CD4-positive, alpha-beta T cell treated with Interleukin-4 for 4 hours (primary cell): Measurements from ENCODE around the gene MMP25.
"Not testable (repeated sequence)": the region's sequence is repeated elsewhere in the genome, so short reads cannot be mapped to it uniquely, and the experiment has no call there.

ENCODE experiments used
- DNase-seq: peaks from one replicate; pipeline ENCODE4 v3.0.0-alpha.2; 2020

Gene MMP25

DNA sequence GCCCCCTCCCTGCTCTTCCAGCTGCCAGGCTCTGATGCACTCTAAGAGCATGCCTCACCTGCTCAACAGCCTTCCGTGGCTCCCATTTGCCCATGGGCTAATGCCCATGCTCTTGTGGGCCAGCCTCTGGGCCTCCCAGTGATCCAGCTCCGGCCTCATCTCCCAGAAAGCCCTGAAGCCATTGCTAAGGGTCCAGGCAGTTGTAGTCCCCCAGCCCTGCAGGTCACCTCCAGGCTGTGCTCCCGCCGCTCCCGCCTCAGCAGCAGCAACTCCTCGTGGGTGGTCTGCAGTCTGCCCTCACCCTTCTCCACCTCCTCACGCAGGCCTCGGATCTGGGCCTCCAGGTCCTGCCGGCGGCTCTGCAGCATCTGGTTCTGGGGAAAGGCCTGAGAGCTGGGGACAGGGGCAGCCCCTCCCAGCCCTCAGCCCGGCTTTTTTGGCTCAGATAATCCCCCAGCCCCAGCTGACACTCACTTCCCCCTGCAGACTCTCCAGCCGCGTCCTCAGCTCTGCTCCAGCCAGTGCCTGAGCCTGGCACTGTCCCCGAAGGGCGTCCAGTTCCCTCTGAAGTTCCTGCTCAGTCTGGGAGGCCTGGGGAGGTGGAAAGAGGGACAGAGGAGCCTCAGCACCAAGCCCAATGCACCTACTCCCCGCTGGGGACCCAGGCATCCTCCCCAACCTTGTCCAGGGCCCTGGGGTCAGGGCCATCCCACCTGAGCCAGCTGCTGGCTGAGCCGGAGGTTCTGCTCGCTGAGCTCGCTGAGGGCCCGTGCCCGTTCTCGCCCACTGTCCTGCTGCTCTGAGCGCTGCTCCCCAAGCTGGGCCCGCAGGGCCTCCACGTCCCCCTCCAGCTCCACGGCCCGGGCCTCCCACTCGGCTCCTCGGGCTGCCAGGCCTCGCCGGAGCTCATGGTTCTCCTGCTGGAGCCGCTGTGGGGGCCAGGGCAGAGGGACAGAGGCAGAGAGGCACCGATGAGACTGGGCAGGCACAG, 15.8 kb upstream of the MMP25 start:
- DNase-seq, result no peak

DNA sequence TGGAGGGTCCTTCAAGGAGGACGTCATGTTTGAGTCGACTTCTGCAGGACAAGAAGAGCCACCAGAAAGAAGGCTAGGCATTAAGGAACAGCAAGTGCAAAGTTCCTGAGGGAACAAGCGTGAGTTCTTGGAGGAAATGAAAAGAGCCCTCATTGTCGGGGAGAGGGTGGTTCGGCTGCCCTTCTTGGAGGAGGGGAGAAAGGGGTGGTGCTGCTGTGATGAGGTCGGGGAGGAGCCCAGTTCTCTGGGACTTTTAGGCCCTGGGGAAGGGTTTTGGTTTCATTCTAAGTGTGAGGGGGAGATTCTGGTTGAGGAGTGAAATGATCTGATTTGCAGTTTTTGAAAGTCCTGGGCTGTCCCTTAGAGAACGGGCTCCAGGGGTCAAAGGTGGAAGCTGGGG, 13.7 kb upstream of the MMP25 start:
- no peak for DNase-seq

DNA sequence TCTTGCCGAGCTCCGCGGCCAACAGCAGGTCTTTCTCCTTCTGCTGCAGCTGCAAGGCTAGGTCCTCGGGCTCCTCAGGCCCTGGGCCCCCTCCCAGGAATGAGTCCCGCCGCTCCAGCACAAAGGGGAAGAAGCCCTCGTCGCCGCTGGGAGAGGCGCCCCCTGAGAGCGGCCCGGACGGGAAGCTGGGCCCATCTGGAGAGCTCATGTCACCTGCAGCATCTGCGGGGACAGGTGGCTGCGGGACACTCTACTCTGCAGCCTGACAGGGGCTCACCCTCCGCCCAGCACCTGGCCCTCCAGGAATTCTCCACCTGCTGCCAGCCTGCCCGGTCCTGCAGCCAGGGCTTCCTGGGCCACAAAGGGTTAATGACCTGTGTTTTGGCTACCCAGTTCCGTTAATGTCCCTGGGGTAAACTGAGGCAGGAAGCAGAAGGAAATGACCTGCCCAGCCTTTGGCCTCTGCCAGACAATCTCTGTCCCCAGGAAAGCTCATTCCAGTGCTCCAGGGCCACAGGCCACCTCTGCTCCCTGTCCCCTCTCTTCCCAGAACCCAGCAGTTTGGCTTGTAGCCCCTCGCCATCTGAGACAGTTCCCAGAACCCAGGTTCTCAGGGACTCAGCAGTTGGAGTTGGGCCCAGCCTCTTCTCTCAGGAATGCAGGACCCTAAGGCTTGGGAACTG, 10.9 kb upstream of the MMP25 start:
- no peak for DNase-seq

DNA sequence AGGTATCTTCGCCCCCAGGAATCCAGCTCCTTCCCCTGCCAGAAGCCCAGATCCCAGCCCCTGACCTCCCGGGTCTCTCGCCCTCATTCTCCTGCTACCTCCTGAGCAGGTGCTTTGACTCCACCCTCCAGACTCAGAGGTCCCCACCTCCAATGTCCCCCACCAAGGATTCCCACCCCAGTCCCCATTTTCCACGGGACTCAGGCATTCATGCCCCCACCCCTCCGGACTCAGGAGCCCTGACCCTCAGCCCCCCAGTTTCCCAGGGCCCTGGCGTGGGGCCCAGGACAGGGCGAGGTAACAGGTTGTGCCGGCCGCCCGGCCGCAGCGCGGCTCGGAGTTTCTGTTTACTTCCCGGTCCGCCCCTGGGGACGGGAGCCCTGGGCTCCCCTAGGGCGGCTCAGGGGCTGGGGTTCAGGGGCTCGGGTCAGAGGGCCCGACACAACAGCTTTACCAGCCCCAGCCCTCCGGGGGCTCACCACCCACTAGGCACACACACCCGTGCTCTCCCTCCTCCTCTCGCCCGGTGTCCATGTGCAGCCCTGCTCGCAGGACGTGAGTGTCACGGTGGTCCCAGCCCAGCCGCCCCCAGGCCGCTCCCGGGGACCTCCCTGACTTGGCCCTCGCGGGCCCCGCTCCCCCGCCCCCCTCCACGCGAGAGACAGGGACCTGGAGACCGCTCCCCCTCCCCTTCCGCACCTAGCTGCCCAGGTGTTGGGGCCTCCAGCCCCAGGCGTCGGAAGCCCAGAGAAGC, 10.2 kb upstream of the MMP25 start:
- no peak for DNase-seq

DNA sequence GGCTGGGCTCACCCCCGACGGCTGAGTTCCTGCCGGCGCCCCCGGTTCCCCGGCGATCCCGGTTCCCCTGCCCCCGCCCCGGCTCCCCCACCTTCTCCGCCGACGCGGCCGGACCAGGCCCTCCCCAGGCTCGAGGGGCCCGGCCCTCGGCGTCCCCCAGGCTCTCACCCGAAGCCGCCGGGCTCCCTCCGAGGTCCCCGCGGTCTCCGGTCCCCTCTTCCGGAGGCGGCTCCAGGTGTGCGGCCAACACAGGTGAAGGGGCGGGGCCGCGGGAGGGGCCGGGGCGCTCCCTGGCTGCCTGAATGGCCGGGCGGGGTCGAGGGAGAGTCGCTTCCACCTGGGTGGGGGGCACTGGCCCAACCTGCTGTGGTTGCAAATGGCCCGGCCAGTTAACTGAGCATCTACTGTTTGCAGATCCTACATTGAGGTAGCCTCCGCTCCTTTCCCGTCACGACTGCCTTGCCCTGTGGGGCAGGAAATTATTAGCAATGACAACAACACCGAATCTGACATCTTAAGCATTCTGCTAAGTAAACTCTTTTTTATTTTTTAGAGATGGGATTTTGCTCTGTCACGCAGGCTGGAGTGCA, 9.5 kb upstream of the MMP25 start, which contains the start of gene BICDL2:
Gene BICDL2 (minus strand): TSS at position 219 of the 590 bp plus-strand sequence. CDS start 1,448 bp downstream, outside the sequence.
- DNase-seq, result no peak

DNA sequence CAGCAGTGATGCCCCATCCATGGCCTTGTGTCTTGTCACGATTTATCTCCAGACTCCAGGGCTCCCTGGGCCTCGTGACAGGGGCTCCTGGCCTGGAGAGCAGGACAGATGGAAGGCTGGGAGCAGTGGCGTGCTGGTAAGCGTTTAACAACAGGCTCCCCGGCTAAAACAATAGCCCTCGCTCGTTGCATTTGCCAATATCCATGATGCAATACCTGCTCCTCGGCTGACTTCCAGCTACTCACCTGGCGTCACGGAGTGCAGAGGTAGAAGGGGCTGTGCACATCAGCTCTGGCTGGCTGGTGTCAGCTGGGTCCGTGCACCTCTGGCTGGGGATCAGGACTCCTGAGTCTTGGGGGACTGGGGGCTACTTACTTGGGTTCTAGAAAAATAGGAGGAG, 8.1 kb upstream of the MMP25 start:
- DNase-seq, result no peak

DNA sequence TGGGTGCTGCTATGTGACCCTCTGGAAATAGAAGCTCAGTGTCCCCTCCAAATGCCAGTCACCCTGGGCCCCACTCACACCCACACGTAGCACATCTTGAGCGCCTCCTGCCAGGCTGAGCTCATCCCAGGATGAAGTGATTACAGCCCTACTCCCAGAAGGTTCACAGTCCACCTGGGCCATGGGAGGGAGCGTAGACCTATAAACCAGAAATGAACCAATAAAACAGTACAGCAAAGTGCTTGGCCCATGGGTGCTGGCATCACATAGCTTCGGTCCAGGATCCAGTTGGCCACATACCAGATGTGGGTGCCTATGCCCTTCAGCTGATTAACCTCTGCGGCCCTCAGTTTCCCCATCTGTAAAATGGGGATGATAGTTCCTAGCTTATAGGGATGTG, 7.5 kb upstream of the MMP25 start:
- no peak for DNase-seq

DNA sequence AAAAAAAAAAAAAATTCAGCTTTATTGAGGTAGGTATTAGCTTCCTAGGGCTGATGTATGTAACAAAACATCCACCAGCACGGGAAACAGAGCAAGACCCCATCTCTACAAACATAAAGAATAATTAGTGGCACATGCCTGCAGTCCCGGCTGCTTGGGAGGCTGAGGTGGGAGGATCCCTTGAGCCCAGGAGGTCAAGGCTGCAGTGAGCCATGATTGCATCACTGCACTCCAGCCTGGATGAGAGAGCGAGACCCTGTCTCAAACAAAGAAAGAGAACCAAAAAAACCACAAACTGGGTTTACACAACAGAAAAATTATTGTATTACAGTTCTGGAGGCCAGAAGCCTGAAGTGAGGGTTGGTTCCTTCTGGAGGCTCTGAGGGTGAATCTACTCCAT, 4.0 kb upstream of the MMP25 start:
- DNase-seq, result no peak

DNA sequence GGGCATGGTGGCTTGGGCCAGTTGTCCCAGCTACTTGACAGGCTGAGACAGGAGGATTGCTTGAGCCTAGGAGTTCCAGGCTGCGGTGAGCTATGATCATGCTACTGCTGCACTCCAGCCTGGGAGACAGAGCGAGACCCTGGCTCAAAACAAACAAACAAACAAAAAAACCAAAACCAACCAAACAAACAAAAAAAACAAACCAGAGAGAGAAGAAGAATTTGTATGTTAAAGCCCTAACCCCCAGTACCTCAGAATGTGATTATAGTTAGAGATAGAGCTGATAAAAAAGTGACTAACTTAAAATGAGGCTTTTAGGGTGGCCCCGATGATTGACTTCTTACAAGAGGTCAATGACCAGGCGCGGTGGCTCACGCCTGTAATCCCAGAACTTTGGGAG, 1.7 kb upstream of the MMP25 start:
- DNase-seq, result no peak

DNA sequence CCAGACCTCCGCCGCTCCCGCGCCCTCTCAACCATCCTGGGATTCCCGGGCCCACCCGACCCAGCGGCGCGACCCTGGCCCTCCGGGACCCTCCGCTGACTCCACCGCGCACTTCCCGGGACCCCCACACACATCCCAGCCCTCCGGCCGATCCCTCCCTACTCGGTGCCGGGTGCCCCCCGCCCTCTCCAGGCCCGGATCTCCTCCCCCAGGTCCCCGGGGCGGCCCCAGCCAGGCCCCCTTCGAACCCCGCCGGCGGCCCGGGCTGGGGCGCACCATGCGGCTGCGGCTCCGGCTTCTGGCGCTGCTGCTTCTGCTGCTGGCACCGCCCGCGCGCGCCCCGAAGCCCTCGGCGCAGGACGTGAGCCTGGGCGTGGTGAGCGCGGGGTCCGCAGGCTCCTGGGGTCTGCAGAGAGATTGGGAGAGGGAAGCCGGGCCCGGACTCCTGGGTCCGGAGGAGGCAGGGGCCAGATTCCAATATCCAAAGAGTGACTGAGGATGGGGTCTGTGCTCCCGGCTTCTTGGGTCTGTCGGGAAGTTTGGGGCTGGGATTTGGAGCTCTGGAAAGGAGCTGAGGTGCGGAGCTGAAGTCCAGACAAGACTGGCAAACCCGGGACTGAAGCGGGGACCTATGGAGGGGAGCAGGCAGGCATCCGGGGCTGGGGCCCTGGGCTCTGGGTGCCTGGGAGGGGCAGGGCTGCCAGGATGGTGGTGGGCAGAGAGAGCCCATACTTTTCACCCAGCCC, 453 bp downstream of the MMP25 start:
- no peak for DNase-seq

DNA sequence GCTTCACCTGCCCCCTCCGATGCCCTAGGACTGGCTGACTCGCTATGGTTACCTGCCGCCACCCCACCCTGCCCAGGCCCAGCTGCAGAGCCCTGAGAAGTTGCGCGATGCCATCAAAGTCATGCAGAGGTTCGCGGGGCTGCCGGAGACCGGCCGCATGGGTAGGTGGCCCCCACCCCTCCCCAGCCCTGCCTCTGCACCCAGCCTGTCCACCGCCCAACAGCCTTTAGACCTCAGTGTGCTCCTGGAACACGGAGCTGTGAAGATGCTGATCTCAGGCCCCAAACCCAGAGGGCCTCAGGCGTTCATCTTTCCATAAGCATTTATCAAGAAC, 993 bp downstream of the MMP25 start:
- no peak for DNase-seq

DNA sequence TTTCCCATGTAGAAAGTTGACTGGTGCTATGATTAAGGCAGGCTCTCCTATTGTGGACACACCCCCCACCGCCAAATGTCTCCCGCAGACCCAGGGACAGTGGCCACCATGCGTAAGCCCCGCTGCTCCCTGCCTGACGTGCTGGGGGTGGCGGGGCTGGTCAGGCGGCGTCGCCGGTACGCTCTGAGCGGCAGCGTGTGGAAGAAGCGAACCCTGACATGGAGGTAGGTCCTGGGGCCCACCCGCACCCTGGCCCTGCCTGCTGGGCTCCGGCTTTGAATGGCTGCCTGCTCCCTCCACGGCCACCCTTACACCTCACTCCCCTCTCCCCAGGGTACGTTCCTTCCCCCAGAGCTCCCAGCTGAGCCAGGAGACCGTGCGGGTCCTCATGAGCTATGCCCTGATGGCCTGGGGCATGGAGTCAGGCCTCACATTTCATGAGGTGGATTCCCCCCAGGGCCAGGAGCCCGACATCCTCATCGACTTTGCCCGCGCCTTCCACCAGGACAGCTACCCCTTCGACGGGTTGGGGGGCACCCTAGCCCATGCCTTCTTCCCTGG, 3.6 kb downstream of the MMP25 start:
- DNase-seq, result no peak

DNA sequence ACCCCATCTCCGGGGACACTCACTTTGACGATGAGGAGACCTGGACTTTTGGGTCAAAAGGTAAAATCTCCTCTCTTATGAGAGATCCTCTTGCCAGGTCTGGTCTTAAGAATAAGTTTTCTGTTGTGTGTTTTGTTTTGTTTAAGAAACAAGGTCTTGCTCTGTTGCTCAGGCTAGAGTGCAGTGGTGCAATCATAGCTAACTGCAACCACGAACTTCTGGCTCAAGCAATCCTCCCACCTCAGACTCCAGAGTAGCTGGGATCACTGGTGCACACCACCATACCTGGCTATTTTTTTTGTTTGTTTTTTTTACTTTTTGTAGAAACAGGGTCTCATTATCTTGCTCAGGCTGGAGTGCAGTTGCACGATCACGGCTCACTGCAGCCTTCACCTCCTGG, 4.1 kb downstream of the MMP25 start:
- no peak for DNase-seq

DNA sequence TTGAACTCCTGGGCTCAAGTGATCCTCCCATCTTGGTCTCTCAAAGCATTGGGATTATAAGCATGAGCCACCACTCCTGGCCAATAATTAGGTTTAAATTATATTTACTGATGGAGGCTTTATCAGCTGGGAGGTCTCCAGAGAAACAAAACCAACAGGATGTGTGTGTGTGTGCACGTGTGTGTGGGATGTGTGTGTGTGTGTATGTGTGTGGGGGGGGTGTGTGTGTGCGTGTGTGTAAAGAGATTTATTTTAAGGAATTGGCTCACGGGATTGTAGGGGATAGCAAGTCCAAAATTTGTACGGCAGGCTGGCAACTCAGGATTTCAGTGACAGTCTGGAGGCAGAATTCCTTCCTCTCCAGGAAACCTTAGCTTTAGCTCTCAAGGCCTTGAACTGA, 4.6 kb downstream of the MMP25 start:
- DNase-seq, result no peak

DNA sequence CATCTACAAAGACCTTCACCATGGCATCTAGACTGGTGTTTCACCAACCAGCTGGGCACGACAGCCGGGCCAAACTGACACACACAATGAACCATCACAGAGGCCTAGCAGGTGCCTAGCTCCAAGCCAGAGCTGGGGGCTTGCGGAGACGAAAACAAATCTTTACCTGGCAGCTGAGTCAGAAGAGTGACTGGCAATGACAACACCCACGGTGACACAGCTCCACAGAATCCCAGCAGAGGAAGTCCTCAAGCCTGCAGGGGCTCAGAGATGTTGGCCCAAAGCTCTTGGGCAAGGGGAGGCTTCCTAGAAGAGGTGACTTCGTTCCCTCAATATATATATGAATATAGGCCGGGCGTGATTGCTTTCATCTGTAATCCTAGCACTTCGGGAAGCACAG, 5.1 kb downstream of the MMP25 start:
- no peak for DNase-seq

DNA sequence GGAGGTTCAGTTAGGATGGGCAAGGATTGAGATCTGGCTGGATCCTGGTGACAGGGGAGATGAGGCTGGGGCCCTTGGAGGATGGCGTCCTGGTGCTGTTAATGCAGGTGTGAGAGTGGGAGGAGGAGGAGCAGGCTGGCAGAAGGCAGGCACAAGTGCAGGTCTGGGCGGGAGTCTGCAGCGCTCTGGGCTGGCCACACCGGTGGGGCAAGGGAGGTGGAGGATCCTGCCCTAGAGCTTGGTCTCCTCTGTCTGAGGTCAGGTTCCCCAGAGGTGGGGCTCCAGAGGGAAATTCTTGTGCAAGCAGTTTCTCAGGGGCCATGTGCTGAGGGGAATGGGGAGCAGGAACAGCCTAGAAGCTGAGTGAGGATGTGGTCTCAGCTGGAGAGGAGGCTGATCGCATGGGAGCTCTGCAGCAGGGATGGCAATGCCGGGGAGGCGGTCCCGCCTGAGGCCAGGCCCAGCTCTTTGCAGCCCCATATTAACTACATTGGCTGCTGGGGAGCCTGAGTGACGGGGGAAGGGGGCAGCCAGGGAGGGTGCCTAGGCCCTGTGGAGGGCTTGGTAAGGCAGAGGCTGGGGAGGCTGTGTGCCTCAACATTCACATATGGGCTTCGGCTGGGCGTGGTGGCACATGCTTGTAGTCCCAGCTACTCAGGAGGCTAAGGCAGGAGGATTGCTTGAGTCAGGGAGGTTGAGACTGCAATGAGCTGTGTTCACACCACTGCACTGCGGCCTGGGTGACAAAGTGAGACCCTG, 6.4 kb downstream of the MMP25 start:
- not testable (repeated sequence) for DNase-seq

DNA sequence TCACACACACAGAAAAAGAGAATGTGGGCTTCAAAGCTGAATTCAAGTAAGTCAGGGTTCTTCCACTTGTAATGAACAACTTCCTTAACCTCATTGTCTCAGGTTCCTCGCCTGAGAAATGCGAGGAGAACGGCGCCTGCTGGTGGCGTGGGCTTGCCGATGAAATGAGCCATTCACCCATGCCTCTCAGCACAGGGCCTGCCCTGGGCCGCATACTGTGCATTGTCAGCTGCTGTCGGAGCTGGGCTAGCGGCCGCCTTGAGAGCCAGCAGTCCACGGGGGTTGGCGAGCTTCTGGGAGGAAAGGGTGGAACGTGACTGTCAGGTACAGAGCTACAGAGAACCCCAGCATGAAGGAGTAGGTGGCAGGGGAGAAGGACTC, 7.0 kb downstream of the MMP25 start:
- not testable (repeated sequence) for DNase-seq

DNA sequence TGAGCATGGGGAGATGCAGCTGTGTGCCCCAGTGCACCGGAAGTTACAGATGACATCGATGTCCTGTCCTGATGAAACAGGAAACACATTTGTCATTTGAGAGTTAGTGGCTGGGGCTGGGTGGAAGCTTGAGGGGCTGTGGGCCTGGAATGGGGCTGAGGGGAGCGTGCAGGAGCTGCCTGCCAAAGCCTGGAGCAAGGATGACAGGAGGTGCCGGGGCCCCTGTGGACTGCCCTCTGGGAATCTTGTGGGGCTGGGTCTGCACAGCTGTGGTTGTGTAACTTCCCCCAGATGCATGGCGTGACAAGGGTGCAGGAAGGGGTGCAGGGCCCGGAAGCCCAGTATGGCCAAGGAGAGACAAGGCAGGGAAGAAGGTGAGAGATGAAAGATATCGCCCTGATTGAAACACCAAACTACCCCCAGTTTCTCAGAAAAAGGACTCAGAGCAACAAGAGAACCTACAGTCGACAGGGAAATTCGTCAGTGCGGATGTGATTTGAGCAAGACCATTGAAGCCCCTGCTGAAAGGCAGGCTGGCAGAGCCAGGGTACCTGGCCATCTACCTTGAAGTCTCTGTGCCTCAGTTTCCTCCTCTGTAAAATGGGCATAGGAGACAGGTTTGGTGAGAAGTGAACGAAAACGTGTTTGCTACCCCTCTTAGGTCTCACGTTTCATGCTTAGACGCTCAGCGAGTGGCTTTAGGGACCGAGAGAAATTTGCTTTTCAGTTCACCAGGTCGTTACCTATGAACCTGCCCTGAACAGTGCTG, 8.8 kb downstream of the MMP25 start:
- no peak for DNase-seq

DNA sequence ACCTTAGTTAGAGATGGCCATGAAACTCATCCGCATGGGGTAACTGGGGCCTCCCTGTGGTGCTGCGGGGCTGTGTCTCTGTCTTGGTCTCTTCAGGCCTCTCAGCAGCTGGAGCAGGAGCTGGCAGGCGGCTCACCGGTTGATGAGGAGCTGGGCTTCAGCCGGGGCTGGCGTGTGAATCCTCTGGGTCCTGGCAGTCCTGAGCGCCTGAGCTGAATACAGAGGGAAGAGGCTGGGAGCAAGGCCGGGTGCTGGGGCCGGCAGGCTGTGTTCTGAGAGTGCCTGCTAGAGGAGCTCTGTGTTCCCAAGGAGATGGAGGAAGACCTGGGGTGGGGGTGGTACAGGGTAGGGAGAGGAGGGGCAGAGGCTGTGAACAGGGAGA, 9.4 kb downstream of the MMP25 start:
- DNase-seq, result not testable (repeated sequence)
